IMR-90 (cell line): ENCODE data around the gene TMEM231.
"Not testable (repeated sequence)": the region's sequence is repeated elsewhere in the genome, so short reads cannot be mapped to it uniquely, and the experiment has no call there.

Source experiments
- BHLHE40 ChIP-seq: fragments of 150-350 bp; IDR thresholded peaks from 2 replicates; pipeline ENCODE4 v1.6.1; 2016; ENCODE audit warnings: mild to moderate bottlenecking, low read depth, low read length
- CEBPB ChIP-seq: IDR thresholded peaks from 2 replicates; pipeline ENCODE4 v1.6.1; 2012; ENCODE audit warnings: low read depth, low read length, improper control_type of control experiment
- CTCF ChIP-seq: conservative IDR thresholded peaks from 2 replicates; pipeline ENCODE4 v1.5.1; 2012; ENCODE audit warnings: mild to moderate bottlenecking, low read depth, low read length, improper control_type of control experiment
- ELK1 ChIP-seq: fragments of 150-350 bp; IDR thresholded peaks from 2 replicates; pipeline ENCODE4 v1.6.1; 2016; ENCODE audit warnings: low read depth, mild to moderate bottlenecking, low read length, moderate library complexity, borderline replicate concordance
- POLR2A ChIP-seq: IDR thresholded peaks from 2 replicates; pipeline ENCODE4 v1.6.1; 2012; ENCODE audit warnings: mild to moderate bottlenecking, low read depth, low read length
- RAD21 ChIP-seq: IDR thresholded peaks from 2 replicates; pipeline ENCODE4 v1.6.1; 2012; ENCODE audit warnings: low read length, improper control_type of control experiment
- RCOR1 ChIP-seq: IDR thresholded peaks from 2 replicates; pipeline ENCODE4 v1.6.1; 2012; ENCODE audit warnings: mild to moderate bottlenecking, low read length, improper control_type of control experiment; ENCODE audit not compliant: insufficient replicate concordance

DNA sequence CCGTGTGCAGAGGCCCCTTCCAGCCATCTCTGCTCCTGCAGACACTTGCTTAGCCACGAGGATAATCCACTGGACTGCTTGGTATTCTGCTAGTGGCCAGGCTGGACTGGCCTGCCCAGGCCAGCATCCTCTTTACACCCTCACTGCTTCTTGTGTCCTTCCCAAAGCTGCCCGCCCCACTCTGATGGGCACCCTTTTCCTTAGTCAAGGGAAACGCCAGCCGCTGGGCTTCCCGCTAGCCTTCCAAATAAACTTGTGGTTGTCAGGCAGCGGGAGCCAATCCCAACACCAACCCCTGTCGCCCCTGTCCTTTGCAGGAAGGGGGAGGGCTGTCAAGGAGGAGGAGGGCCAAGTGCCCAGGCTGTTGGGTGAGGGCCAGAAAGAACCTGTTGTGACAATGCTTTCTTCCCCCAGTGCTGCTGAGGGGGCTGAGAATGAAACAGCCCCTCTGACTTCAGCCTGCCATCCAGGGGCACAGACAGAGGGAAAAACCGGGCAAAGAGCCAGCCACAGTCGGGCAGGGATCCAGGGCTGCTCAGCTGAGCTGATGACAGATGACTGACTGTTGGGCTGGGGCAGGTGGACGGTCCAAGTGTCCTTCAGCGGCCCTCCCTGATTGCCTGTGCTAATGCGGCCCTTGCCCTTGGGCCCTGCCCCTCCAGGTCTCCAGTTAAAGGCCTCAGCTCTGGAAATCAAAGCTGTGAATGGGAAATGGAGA, 57.3 kb downstream of the TMEM231 start:
- TF ChIP-seq BHLHE40, CTCF, POLR2A, CEBPB, RCOR1, ELK1, RAD21: not testable (repeated sequence)
